OCI-LY7 (cell line): ENCODE data around the gene CREB5. TPM values are rescaled to one million over a fixed set of nuclear protein-coding genes. Genes with fewer than 3 reads are reported as not detected.

Experiments used
- BruUV-seq: library from RNA; stranded (reverse); fragments of 400-500 nt; replicated peaks from 2 replicates; lab custom pipeline; 2021; lab: Mats Ljungman, UMichigan
- CTCF ChIA-PET: fragments of 300-600 bp; sonication (Branson Sonifier 250); formaldehyde crosslinking; loops from one replicate; lab custom pipeline; 2022; ENCODE audit warnings: antibody characterized with exemption; ENCODE audit not compliant: unreplicated experiment; lab: Charles Lee
- POLR2A ChIA-PET: fragments of 300-600 bp; sonication (Branson Sonifier 250); formaldehyde crosslinking; loops from one replicate; lab custom pipeline; 2022; ENCODE audit warnings: antibody characterized with exemption; lab: Charles Lee
- DNase-seq: peaks from one replicate; pipeline ENCODE4 v3.0.0-alpha.2; 2015; ENCODE audit warnings: low spot score
- H2AFZ ChIP-seq: fragments of 200-600 bp; sonication (generic), shearing (Covaris generic); 2 replicates; pipeline ENCODE4 v1.6.1; 2014; ENCODE audit warnings: mild to moderate bottlenecking, antibody characterized with exemption, low read length, moderate library complexity
- H3K27ac ChIP-seq: fragments of 200-600 bp; sonication (generic); 2 replicates; pipeline ENCODE4 v1.5.1; 2014; ENCODE audit warnings: mixed run types, low read depth, mild to moderate bottlenecking, moderate library complexity, low read length, inconsistent platforms; ENCODE audit not compliant: poor library complexity, severe bottlenecking
- H3K36me3 ChIP-seq: fragments of 200-600 bp; sonication (generic); 2 replicates; pipeline ENCODE4 v1.6.1; 2014; ENCODE audit warnings: mild to moderate bottlenecking, antibody characterized with exemption, low read length, moderate library complexity, mixed read lengths; ENCODE audit not compliant: insufficient read depth
- H3K4me1 ChIP-seq: fragments of 200-600 bp; sonication (generic); 2 replicates; pipeline ENCODE4 v1.5.1; 2014; ENCODE audit warnings: mild to moderate bottlenecking, low read length; ENCODE audit not compliant: insufficient read depth, poor library complexity, severe bottlenecking
- H3K4me2 ChIP-seq: fragments of 200-600 bp; sonication (generic); 2 replicates; pipeline ENCODE4 v1.6.1; 2014; ENCODE audit warnings: mild to moderate bottlenecking, low read length
- H3K4me3 ChIP-seq: fragments of 200-600 bp; sonication (generic); 2 replicates; pipeline ENCODE4 v1.5.1; 2014; ENCODE audit warnings: mild to moderate bottlenecking, low read depth, low read length; ENCODE audit not compliant: poor library complexity, severe bottlenecking
- H3K79me2 ChIP-seq: fragments of 200-600 bp; sonication (generic); 2 replicates; pipeline ENCODE4 v1.6.1; 2016; ENCODE audit warnings: low read depth, mild to moderate bottlenecking, low read length, moderate library complexity, mixed read lengths; ENCODE audit not compliant: insufficient read depth
- H3K9me2 ChIP-seq: fragments of 200-600 bp; sonication (generic); 2 replicates; pipeline ENCODE4 v1.6.1; 2016; ENCODE audit warnings: mild to moderate bottlenecking, low read length, mixed read lengths; ENCODE audit not compliant: insufficient read depth
- H3K9me3 ChIP-seq: fragments of 200-600 bp; sonication (generic); 2 replicates; pipeline ENCODE4 v1.6.1; 2014; ENCODE audit warnings: mild to moderate bottlenecking, mixed run types, low read length, mixed read lengths
- H4K20me1 ChIP-seq: fragments of 200-600 bp; sonication (generic); 2 replicates; pipeline ENCODE4 v1.6.1; 2014; ENCODE audit warnings: mild to moderate bottlenecking, antibody characterized with exemption, low read length, moderate library complexity, mixed read lengths; ENCODE audit not compliant: insufficient read depth
- EZH2phosphoT487 ChIP-seq: fragments of 200-600 bp; sonication (generic); IDR thresholded peaks from 2 replicates; pipeline ENCODE4 v1.6.1; 2018; ENCODE audit warnings: low read depth, borderline replicate concordance, mild to moderate bottlenecking, mixed run types, antibody characterized with exemption, low read length, moderate library complexity, mixed read lengths
- intact Hi-C: fragments of 100-400 bp; cut with micrococcal nuclease; formaldehyde crosslinking; loops from one replicate; pipeline ENCODE4 v1.10.0; 2022; ENCODE audit not compliant: unreplicated experiment
- total RNA-seq, 2 experiments: library from RNA; depleted of rRNA in 1 of 2; stranded (reverse); fragments of >200 nt in 1 of 2; shearing (Covaris generic) in 1 of 2; gene quantifications; 2 replicates each; pipeline ENCODE4 v1.2.3, GENCODE V29; 2014 to 2022
- TF ChIP-seq, protein P1 (sequence below): fragments of 200-600 bp; sonication (generic); conservative IDR thresholded peaks from 2 replicates; pipeline ENCODE4 v1.5.1; 2014; ENCODE audit warnings: mild to moderate bottlenecking, antibody characterized with exemption, low read length, moderate library complexity, mixed read lengths

The CREB5 gene
- total RNA-seq, 2 experiments from 2014 or later: 2.0 to 13.3 TPM

DNA sequence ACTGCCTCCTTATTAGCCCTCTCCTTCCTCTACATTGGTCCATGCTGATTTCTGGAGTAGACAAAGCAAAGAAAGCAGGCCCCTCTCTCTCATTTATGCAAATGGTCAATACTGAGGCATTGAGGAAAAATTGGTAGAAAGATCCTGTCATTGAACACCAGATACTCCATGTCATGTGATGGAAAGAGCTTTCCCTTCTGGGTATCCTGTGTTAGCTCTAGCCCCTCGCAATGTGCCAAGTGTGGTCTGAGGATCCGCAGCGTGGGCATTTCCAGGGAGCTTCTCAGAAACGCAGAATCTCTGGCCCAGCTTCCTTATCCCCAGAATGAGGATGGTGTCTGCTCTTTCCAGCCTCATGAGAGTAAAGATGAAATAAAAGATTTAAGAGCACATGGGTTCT, 159.1 kb downstream of the CREB5 start:
- Histone ChIP-seq H2AFZ (no peak overlapping the region; the same call in 1 of the 2 replicates), H3K4me1 (peaks cover 84% of the 10 kb centered on the region), H3K36me3 (no peaks in the 10 kb centered on the region), H4K20me1 (no peaks in the 10 kb centered on the region), H3K79me2 (peaks cover 42% of the 10 kb centered on the region), H3K4me2 (peak overlapping the region; percentile 82), H3K9me3 (no peaks in the 10 kb centered on the region), H3K9me2 (no peaks in the 10 kb centered on the region), H3K27ac (peak overlapping the region; percentile 69), H3K4me3 (peak overlapping the region; percentile 69)
- DNase-seq: no peak
- CTCF ChIA-PET: no interaction called here
- intact Hi-C loops: loop anchor here (5.0 kb wide), 3 partner anchors 246 to 414 kb away; no protein-coding TSS in a partner anchor
- no TSS peak for BruUV-seq
- POLR2A ChIA-PET: interaction anchor here (0.6 to 2.6 kb wide), 5 partner anchors 9 to 191 kb away, joined by 3 to 18 read pairs (median 4); no protein-coding TSS in a partner anchor
- TF ChIP-seq, protein P1, sequence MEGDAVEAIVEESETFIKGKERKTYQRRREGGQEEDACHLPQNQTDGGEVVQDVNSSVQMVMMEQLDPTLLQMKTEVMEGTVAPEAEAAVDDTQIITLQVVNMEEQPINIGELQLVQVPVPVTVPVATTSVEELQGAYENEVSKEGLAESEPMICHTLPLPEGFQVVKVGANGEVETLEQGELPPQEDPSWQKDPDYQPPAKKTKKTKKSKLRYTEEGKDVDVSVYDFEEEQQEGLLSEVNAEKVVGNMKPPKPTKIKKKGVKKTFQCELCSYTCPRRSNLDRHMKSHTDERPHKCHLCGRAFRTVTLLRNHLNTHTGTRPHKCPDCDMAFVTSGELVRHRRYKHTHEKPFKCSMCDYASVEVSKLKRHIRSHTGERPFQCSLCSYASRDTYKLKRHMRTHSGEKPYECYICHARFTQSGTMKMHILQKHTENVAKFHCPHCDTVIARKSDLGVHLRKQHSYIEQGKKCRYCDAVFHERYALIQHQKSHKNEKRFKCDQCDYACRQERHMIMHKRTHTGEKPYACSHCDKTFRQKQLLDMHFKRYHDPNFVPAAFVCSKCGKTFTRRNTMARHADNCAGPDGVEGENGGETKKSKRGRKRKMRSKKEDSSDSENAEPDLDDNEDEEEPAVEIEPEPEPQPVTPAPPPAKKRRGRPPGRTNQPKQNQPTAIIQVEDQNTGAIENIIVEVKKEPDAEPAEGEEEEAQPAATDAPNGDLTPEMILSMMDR: no peak
- no peak for TF ChIP-seq EZH2phosphoT487

DNA sequence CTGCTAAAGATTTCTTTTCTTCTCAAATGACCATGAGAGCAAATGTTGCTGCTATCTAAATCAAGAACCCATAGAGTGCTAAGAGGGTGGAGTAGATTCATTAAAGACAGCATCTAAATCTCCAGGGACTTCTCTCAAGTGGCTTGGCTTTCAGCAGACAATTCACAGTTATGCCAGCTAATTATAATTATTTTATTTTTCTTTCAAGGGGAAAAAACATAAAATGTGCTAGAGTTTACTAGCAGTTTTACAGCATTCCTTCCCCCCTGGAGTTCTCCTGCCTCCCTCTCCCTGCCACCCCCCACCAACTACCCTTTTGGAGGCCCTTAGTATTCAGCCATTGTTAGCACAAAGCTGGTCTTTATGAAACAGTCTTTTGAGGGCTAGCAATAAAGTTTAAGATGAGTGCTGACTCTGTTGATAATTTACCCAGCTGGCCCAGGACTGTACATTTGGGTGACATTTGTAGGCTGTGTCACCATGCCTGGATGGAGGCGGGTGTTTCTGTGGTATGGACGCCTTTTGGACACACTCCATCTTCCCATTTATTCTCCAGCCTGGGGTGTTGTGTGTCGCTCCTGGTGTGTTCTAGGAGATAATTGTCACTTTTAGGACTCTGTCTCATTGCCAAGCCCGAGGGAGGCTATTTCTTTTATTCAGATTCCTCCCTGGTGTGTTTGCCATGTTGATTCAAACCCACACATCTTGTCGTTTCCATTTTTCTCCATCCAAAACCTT, 160.2 kb downstream of the CREB5 start:
- no peaks in the 10 kb centered on the region for H3K9me3 ChIP-seq
- no peaks in the 10 kb centered on the region for H3K36me3 ChIP-seq
- peak overlapping the region; percentile 82 for H3K4me2 ChIP-seq
- H3K9me2 ChIP-seq: no peaks in the 10 kb centered on the region
- ChIA-PET CTCF (interaction anchor here (1.0 kb wide), 1 partner anchor 8 kb away, joined by 3 read pairs; no protein-coding TSS in a partner anchor), POLR2A (interaction anchor here (0.8 to 1.6 kb wide), 5 partner anchors 8 to 181 kb away, joined by 3 to 7 read pairs (median 4); no protein-coding TSS in a partner anchor)
- H2AFZ ChIP-seq: peak overlapping the region; percentile 38; the same call in 1 of the 2 replicates
- H4K20me1 ChIP-seq: no peaks in the 10 kb centered on the region
- intact Hi-C loops: loop anchor here (2.0 to 5.0 kb wide), 4 partner anchors 92 to 415 kb away; no protein-coding TSS in a partner anchor
- peaks cover 42% of the 10 kb centered on the region for H3K79me2 ChIP-seq
- H3K4me3 ChIP-seq: peak overlapping the region; percentile 69
- DNase-seq: peak; percentile 45
- no TSS peak for BruUV-seq
- peaks cover 83% of the 10 kb centered on the region for H3K4me1 ChIP-seq
- TF ChIP-seq, protein P1: no peak
- no peak for TF ChIP-seq EZH2phosphoT487
- H3K27ac ChIP-seq: peak overlapping the region; percentile 69
